ENCODE results near the gene RND2. TPM values are rescaled to one million over a fixed set of nuclear protein-coding genes. Genes with fewer than 3 reads are reported as not detected.
A peak's percentile ranks its signal among the peaks of the same experiment; 100 is the strongest.

The RND2 gene
- total and polyA plus RNA-seq, 2 of the 13 experiments (the other 11 are each of a cell fraction or from before 2014, with no cell fraction given) = 0.05 to 0.11 TPM

DNA sequence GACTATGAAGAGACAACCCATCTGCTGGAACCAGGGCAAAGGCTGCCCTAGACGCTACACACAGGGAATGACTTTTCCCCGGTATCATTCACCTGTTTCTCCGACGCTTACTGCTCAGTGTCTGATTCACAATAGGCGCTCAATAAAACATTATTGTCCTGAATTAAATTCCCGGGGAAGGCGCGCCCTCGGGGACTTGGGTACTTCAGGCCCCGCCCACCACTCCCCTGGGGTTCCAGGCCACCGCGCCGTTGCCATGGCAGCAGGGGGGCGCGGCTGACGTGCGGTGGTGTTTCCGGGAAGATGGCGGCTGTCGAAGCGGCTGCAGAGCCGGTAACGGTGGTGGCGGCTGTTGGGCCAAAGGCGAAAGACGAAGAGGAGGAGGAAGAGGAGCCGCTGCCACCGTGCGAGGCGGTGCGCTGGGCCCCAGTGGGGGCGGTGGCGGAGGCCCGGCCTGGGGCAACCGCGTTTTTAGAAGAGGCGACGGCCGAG is 44.7 kb upstream of the RND2 start, which contains the start of gene RUNDC1 (continued):
- TF ChIP-seq, protein P1, sequence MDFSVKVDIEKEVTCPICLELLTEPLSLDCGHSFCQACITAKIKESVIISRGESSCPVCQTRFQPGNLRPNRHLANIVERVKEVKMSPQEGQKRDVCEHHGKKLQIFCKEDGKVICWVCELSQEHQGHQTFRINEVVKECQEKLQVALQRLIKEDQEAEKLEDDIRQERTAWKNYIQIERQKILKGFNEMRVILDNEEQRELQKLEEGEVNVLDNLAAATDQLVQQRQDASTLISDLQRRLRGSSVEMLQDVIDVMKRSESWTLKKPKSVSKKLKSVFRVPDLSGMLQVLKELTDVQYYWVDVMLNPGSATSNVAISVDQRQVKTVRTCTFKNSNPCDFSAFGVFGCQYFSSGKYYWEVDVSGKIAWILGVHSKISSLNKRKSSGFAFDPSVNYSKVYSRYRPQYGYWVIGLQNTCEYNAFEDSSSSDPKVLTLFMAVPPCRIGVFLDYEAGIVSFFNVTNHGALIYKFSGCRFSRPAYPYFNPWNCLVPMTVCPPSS (IDR thresholded peaks at IDR 0.05) = no peak
- TF ChIP-seq HDAC2 (CRISPR knock-in tag; IDR thresholded peaks at IDR 0.05) (peak; percentile 38), FOXJ3 (CRISPR knock-in tag; IDR thresholded peaks at IDR 0.05; ENCODE audit: borderline replicate concordance) (peak; percentile 16; the same call in 1 of the 2 replicates), JARID2 (CRISPR knock-in tag; IDR thresholded peaks at IDR 0.05; ENCODE audit: insufficient replicate concordance) (peak; percentile 27), GABPA (IDR thresholded peaks at IDR 0.05; ENCODE audit: low read depth, low read length) (peak; percentile 60), GABPA (CRISPR knock-in tag; IDR thresholded peaks at IDR 0.05; ENCODE audit: low read depth) (peak; percentile 80), ZNF879 (CRISPR knock-in tag; IDR thresholded peaks at IDR 0.05) (no peak), AKAP8 (CRISPR knock-in tag; IDR thresholded peaks at IDR 0.05) (no peak), CBX1 (IDR thresholded peaks at IDR 0.05; ENCODE audit: low read depth) (no peak)
- TF ChIP-seq, protein P2, sequence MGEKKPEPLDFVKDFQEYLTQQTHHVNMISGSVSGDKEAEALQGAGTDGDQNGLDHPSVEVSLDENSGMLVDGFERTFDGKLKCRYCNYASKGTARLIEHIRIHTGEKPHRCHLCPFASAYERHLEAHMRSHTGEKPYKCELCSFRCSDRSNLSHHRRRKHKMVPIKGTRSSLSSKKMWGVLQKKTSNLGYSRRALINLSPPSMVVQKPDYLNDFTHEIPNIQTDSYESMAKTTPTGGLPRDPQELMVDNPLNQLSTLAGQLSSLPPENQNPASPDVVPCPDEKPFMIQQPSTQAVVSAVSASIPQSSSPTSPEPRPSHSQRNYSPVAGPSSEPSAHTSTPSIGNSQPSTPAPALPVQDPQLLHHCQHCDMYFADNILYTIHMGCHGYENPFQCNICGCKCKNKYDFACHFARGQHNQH (CRISPR knock-in tag; IDR thresholded peaks at IDR 0.05) = peak; percentile 82

DNA sequence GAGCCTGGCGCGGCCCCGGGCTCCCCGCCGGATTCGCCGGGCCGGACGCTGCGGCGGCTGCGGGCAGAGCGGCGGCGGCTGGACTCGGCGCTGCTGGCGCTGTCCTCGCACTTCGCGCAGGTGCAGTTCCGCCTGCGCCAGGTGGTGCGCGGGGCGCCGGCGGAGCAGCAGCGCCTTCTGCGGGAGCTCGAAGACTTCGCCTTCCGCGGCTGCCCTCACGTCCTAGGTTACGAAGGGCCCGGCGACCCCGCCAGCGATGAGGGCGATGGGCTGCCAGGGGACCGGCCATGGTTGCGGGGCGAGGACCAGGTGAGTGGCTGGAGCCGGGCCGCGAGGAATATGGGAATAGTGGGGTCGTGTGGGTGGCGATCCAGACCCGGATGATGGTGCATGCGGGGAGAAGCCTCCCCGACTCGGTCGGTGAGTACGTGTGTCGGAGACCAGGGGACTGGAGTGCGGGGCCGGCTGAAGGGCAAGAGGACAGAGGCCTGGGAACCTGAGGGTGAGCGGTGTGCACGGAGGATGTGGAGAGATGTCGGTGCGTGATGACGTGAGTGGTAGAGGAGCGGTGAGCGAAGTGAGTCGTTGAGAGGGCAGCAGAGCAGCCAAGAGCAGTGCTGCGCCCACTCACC is 44.1 kb upstream of the RND2 start:
- no peaks in the 10 kb centered on the region for H4K20me1 ChIP-seq (ENCODE audit: insufficient read depth, low read length)
- H3K4me2 ChIP-seq (ENCODE audit: low read depth, low read length) = peak overlapping the region; percentile 94
- H3K9ac ChIP-seq (ENCODE audit: insufficient read depth, low read depth, low read length) = peak overlapping the region; percentile 78
- ChIA-PET CTCF (ENCODE audit: low intra/inter-chr PET ratio, low total read pairs) (no interaction called here), POLR2A (interaction anchor here (0.6 to 4.3 kb wide), 4 partner anchors 17 to 183 kb away, joined by 3 to 53 read pairs (median 4); partner anchors contain the start of genes CNTD1, COA3 and RPL27)
- in situ Hi-C loops (cut with HindIII; ENCODE audit: extremely low pct_ligation_motif_present, low pct_unique_long_range_greater_than_20kb) (loop anchor here (10.0 kb wide), 1 partner anchor 136 kb away; the partner anchor contains the start of gene AOC2), intact Hi-C loops (cut with micrococcal nuclease; ENCODE audit: unreplicated experiment) (loop anchor here (2.0 to 5.0 kb wide), 2 partner anchors 18 to 139 kb away; partner anchors contain the start of genes AOC2 and RPL27)
- TSS peak; percentile 78 for BruUV-seq (replicated peaks)
- peaks cover 17% of the 10 kb centered on the region for H3K79me2 ChIP-seq (ENCODE audit: insufficient read depth, low read length)
- peaks cover 44% of the 10 kb centered on the region for H3K4me1 ChIP-seq (ENCODE audit: insufficient read depth, low read length)
- no peak overlapping the region for H2AFZ ChIP-seq (ENCODE audit: low read length)
- FAIRE-seq = no peak
- ATAC-seq = peak; percentile 83
- H3K27me3 ChIP-seq (ENCODE audit: control insufficient read depth in 1 of 2, insufficient read depth in 2 of 2, low read length in 2 of 2) = peaks cover 0 to 3% of the 10 kb centered on the region in 2 experiments; a peak in 1 of 5 replicates
- peak; percentile 55 for DNase-seq (ENCODE audit: low spot score)
- H3K9me3 ChIP-seq (ENCODE audit: low read length) = no peaks in the 10 kb centered on the region
- WGBS (ENCODE audit: low lambda C conversion rate) = under 1% methylated on average over 45 of the region's 67 CpGs
- peaks cover 1 to 13% of the 10 kb centered on the region in 2 experiments; a peak in 3 of 5 replicates for H3K36me3 ChIP-seq (replicated peaks in 1 of 2; ENCODE audit: control insufficient read depth in 1 of 2, insufficient read depth in 2 of 2, low read length in 2 of 2)
- peak overlapping the region; percentile 77 to 97 (median 91) for H3K4me3 ChIP-seq (replicated peaks in 1 of 3; ENCODE audit: insufficient read depth in 1 of 3, low read depth in 2 of 3, low read length in 3 of 3)
- H3K27ac ChIP-seq (ENCODE audit: extremely low read length, insufficient read depth, low read length) = peak overlapping the region; percentile 71
- TF ChIP-seq ZNF30 (CRISPR knock-in tag; IDR thresholded peaks at IDR 0.05) (peak; percentile 82; the same call in 1 of the 2 replicates), ZNF619 (CRISPR knock-in tag; IDR thresholded peaks at IDR 0.05) (no peak)
- TF ChIP-seq, protein P3, sequence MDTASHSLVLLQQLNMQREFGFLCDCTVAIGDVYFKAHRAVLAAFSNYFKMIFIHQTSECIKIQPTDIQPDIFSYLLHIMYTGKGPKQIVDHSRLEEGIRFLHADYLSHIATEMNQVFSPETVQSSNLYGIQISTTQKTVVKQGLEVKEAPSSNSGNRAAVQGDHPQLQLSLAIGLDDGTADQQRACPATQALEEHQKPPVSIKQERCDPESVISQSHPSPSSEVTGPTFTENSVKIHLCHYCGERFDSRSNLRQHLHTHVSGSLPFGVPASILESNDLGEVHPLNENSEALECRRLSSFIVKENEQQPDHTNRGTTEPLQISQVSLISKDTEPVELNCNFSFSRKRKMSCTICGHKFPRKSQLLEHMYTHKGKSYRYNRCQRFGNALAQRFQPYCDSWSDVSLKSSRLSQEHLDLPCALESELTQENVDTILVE (CRISPR knock-in tag; IDR thresholded peaks at IDR 0.05) = no peak
- TF ChIP-seq, protein P4, sequence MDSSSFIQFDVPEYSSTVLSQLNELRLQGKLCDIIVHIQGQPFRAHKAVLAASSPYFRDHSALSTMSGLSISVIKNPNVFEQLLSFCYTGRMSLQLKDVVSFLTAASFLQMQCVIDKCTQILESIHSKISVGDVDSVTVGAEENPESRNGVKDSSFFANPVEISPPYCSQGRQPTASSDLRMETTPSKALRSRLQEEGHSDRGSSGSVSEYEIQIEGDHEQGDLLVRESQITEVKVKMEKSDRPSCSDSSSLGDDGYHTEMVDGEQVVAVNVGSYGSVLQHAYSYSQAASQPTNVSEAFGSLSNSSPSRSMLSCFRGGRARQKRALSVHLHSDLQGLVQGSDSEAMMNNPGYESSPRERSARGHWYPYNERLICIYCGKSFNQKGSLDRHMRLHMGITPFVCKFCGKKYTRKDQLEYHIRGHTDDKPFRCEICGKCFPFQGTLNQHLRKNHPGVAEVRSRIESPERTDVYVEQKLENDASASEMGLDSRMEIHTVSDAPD (CRISPR knock-in tag; IDR thresholded peaks at IDR 0.05) = no peak

Measured in HepG2 (cell line).